ENCODE data around the gene NRG2.

NRG2 gene

GRCh38 chr5:139914218-139914807 is 128.8 kb downstream of the NRG2 start:
- DNase-seq (ENCODE audit: low read depth): no peak
- TF ChIP-seq CTCF (IDR thresholded peaks at IDR 0.05; ENCODE audit: insufficient read depth, low read depth, low read length, missing control alignments): no peak
- no peak overlapping the region for H3K4me3 ChIP-seq (ENCODE audit: low read depth, low read length)

DNA sequence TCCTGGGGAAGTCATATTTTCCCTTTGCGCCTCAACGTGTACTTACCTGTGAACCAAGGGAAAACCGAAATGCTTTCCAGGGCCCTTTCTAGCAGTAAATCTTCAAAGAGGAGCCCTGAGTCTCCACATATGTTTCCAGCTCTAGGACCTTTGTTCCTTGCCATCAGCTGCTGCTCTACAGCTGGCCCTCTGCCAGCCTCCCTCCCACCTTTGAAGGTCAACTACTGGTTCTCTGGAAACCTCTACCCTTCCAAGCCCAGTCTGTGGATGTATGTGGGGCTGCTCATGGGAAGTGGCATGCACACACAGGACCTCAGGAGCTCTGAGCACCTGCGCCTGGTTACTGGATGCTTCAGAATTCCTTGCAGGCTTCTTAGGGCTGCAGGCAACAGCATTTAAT is 130.3 kb downstream of the NRG2 start:
- TF ChIP-seq CTCF (IDR thresholded peaks at IDR 0.05; ENCODE audit: insufficient read depth, low read depth, low read length, missing control alignments): no peak
- no peak for DNase-seq (ENCODE audit: low read depth)
- no peak overlapping the region for H3K4me3 ChIP-seq (ENCODE audit: low read depth, low read length)

- DNase-seq (ENCODE audit: low read depth): no peak
- no peak for TF ChIP-seq CTCF (IDR thresholded peaks at IDR 0.05; ENCODE audit: insufficient read depth, low read depth, low read length, missing control alignments)
- H3K4me3 ChIP-seq (ENCODE audit: low read depth, low read length): no peak overlapping the region
These were observed 130.9 kb downstream of the NRG2 start for GRCh38 chr5:139912158-139912557.

DNA sequence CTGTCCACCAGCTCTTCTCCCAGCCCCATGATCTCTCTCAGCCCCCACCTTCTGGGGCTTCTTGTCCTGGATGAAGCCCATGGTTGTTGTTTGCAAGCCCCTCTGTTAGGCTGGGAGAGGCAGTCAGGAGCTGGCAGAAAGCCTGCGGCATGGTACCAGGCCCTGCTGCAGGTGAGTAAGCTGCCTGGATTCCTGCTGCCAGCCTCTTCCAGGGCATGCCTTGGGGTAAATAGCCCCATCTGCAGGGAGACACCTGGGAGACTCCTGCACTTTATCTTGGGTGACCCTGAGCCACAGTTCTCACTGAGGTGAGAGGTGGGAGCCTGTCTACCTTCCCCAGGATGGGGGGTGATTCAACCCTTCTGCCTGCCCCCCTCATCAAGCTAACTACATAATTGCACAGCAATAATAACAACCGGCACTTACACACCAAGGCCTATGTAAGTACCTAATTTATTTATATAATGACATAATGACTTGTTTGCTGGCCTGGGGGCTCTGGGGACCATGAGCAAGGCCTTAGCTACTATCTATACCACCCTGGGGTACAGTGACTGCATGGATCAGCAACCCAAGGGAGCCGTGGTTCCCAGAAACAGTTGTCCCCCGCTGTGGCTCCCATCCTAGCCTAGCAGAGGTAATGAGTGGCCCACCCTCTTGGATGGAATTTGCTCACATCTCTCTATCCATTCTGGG is 131.5 kb downstream of the NRG2 start:
- no peak for DNase-seq (ENCODE audit: low read depth)
- no peak overlapping the region for H3K4me3 ChIP-seq (ENCODE audit: low read depth, low read length)
- no peak for TF ChIP-seq CTCF (IDR thresholded peaks at IDR 0.05; ENCODE audit: insufficient read depth, low read depth, low read length, missing control alignments)

DNA sequence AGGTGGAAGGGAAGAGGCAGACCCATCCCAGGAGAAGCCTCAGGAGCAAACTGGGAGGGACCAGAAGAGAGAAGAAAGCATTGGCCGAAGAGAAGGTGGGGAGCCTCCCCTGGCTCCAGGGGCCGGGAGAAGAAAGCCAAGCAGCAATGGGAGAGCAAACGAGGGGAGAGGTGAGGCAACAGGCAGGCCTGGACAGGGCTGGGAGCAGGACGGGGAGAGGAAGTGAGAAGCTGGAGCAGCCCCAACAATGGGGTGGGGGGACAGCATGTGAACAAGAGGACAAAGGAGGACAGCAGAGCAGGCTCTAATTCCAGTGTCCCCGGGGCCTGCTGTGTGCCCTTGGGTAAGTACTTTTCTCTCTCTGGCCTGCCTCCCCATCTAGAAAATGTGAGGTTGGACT is 132.2 kb downstream of the NRG2 start:
- TF ChIP-seq CTCF (IDR thresholded peaks at IDR 0.05; ENCODE audit: insufficient read depth, low read depth, low read length, missing control alignments): no peak
- DNase-seq (ENCODE audit: low read depth): no peak
- H3K4me3 ChIP-seq (ENCODE audit: low read depth, low read length): no peak overlapping the region

DNA sequence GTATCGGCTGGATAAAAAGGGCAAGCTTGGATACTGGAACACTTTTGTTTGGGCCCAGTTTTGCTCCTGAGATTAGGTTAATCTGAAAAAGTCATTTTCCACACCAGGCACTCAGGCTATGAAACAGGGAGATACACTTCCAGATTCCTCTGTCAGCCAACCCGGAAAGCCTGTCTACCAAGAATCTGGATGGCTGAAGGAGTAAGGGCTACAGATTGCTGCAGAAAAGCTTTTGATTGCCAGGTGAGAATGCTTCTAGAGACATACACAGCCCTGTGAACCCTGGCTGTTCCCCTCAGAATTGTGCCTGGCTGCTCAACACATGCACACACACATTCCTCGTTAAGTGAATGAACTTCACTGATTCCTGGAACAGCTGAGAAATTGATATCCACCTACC is 133.1 kb downstream of the NRG2 start:
- DNase-seq (ENCODE audit: low read depth): no peak
- TF ChIP-seq CTCF (IDR thresholded peaks at IDR 0.05; ENCODE audit: insufficient read depth, low read depth, low read length, missing control alignments): no peak

DNA sequence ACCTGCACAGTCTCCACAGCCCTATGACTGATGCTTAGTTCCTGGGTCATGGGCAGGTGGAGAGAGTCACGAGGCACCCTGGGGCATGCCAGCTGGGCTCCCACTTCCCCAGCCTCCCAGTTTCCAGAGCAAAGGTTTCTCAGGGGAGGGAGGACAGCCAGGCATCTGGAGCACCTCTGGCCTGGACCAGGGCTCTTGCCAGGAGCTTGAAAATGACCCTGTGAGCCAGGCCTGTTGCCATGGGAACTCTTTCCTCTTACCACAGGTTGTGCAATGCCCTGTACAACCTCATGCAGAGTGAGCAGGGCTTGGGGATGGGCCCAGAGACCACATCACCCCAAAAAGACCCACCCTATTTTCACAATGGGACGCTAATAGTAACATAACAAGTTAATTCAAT is 134.3 kb downstream of the NRG2 start:
- no peak for DNase-seq (ENCODE audit: low read depth)
- no peak for TF ChIP-seq CTCF (IDR thresholded peaks at IDR 0.05; ENCODE audit: insufficient read depth, low read depth, low read length, missing control alignments)
- no peak overlapping the region for H3K4me3 ChIP-seq (ENCODE audit: low read depth, low read length)

More for the DNA sequence above, 133.1 kb downstream of the NRG2 start:
- H3K4me3 ChIP-seq (ENCODE audit: low read depth, low read length): no peak overlapping the region

Measured in GM12865 (cell line).